Activated CD4-positive, alpha-beta T cell treated with anti-CD3 and anti-CD28 coated beads, Interleukin-10, Interleukin-2, amounts not matched to agents 100 ng/mL and 50 ng/mL, durations not matched to agents 16 hours and 8 hours (primary cell): Measurements from ENCODE around the gene MAPK1.
"Not testable (repeated sequence)": the region's sequence is repeated elsewhere in the genome, so short reads cannot be mapped to it uniquely, and the experiment has no call there.

Experiments
- DNase-seq: peaks from one replicate; pipeline ENCODE4 v3.0.0-alpha.2; 2020

The MAPK1 gene

GRCh38 chr22:21745948-21746347, 121.5 kb downstream of the MAPK1 start:
- DNase-seq, result no peak

- not testable (repeated sequence) for DNase-seq
These were observed 122.5 kb downstream of the MAPK1 start for GRCh38 chr22:21744917-21745316.

GRCh38 chr22:21741790-21742189, 125.7 kb downstream of the MAPK1 start:
- no peak for DNase-seq

- no peak for DNase-seq
These were observed 126.4 kb downstream of the MAPK1 start for GRCh38 chr22:21741059-21741458.

GRCh38 chr22:21739828-21740377, 127.5 kb downstream of the MAPK1 start:
- no peak for DNase-seq

GRCh38 chr22:21738966-21739365, 128.5 kb downstream of the MAPK1 start:
- DNase-seq, result no peak

- no peak for DNase-seq
These were observed 129.4 kb downstream of the MAPK1 start for GRCh38 chr22:21738081-21738480.

GRCh38 chr22:21736948-21737347, 130.5 kb downstream of the MAPK1 start:
- DNase-seq, result no peak

GRCh38 chr22:21736084-21736642, 131.3 kb downstream of the MAPK1 start:
- no peak for DNase-seq

GRCh38 chr22:21735200-21736083, 132.0 kb downstream of the MAPK1 start, which contains the start of gene YPEL1:
Gene YPEL1, minus strand, starts transcription at chr22:21735794. Its CDS starts 25,050 bp downstream, at chr22:21710744.
- DNase-seq, result peak; percentile 95

- peak; percentile 57 for DNase-seq
These were observed 132.8 kb downstream of the MAPK1 start for GRCh38 chr22:21734540-21735199.

- DNase-seq, result no peak
These were observed 135.9 kb downstream of the MAPK1 start for GRCh38 chr22:21731503-21731902.

- no peak for DNase-seq
These were observed 136.7 kb downstream of the MAPK1 start for GRCh38 chr22:21730535-21731308.

GRCh38 chr22:21729184-21729583, 138.3 kb downstream of the MAPK1 start:
- DNase-seq, result not testable (repeated sequence)

GRCh38 chr22:21728270-21728669, 139.2 kb downstream of the MAPK1 start:
- DNase-seq, result no peak

GRCh38 chr22:21727768-21728167, 139.7 kb downstream of the MAPK1 start:
- no peak for DNase-seq

- no peak for DNase-seq
These were observed 140.3 kb downstream of the MAPK1 start for GRCh38 chr22:21727159-21727558.

- peak; percentile 59 for DNase-seq
These were observed 140.8 kb downstream of the MAPK1 start for GRCh38 chr22:21726650-21727049.

GRCh38 chr22:21725956-21726649, 141.3 kb downstream of the MAPK1 start:
- DNase-seq, result no peak

- not testable (repeated sequence) for DNase-seq
These were observed 142.9 kb downstream of the MAPK1 start for GRCh38 chr22:21724496-21724895.

GRCh38 chr22:21721195-21721852, 146.1 kb downstream of the MAPK1 start:
- DNase-seq, result not testable (repeated sequence)
